Measurements from ENCODE around the gene ZNF346.

ZNF346 gene, protein sequence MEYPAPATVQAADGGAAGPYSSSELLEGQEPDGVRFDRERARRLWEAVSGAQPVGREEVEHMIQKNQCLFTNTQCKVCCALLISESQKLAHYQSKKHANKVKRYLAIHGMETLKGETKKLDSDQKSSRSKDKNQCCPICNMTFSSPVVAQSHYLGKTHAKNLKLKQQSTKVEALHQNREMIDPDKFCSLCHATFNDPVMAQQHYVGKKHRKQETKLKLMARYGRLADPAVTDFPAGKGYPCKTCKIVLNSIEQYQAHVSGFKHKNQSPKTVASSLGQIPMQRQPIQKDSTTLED

GRCh38 chr5:177022386-177023302 lies at the start of gene ZNF346:
Gene ZNF346, plus strand, starts transcription at chr5:177022696. Its CDS starts 43 bp downstream, at chr5:177022739.
- peak; percentile 53 for TF ChIP-seq CTCF (IDR thresholded peaks at IDR 0.05)

DNA sequence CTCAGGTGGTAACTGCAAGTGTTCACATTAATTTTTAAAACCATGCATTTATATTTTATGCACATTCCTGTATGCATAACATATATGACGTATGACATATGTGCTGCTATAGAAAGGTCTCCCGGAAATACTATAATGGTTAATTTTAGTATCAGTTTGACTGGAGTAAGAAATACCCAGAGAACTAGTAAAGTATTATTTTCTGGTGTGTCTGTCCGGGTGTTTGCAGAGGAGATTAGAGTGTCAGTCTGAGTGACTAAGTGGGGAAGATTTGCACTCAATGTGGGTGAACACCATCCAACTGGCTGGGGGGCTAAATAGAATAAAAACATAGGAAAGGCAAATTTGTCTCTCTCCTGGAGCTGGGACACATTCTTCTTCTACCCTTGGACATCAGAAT lies 42.8 kb upstream of the ZNF346 start:
- no peak for TF ChIP-seq CTCF (IDR thresholded peaks at IDR 0.05)

- TF ChIP-seq CTCF (IDR thresholded peaks at IDR 0.05): no peak
Measured at GRCh38 chr5:176980818-176981217, 41.7 kb upstream of the ZNF346 start.

GRCh38 chr5:176985516-176985915 lies 37.0 kb upstream of the ZNF346 start:
- TF ChIP-seq CTCF (IDR thresholded peaks at IDR 0.05): no peak

DNA sequence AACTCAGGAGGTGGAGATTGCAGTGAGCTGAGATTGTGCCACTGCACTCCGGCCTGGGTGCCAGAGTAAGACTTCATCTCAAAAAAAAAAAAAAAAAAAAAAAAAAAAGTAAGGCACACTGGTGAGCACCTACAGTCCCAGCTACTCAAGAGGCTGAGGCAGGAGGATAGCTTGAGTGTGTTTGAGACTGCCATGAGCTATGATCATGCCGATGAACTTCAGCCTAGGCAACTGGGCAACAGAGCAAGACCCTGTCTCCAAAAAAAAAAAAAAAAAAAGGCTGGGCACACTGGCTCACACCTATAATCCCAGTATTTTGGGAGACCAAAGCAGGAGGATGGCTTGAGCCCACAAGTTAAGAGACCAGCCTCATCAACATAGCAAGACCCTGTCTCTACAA lies 36.2 kb upstream of the ZNF346 start:
- no peak for TF ChIP-seq CTCF (IDR thresholded peaks at IDR 0.05)

- TF ChIP-seq CTCF (IDR thresholded peaks at IDR 0.05): no peak
Measured at GRCh38 chr5:176987583-176987982, 34.9 kb upstream of the ZNF346 start.

- no peak for TF ChIP-seq CTCF (IDR thresholded peaks at IDR 0.05)
Measured at GRCh38 chr5:176994460-176995121, 27.9 kb upstream of the ZNF346 start.
